ENCODE data around the gene TBCC.

DNA sequence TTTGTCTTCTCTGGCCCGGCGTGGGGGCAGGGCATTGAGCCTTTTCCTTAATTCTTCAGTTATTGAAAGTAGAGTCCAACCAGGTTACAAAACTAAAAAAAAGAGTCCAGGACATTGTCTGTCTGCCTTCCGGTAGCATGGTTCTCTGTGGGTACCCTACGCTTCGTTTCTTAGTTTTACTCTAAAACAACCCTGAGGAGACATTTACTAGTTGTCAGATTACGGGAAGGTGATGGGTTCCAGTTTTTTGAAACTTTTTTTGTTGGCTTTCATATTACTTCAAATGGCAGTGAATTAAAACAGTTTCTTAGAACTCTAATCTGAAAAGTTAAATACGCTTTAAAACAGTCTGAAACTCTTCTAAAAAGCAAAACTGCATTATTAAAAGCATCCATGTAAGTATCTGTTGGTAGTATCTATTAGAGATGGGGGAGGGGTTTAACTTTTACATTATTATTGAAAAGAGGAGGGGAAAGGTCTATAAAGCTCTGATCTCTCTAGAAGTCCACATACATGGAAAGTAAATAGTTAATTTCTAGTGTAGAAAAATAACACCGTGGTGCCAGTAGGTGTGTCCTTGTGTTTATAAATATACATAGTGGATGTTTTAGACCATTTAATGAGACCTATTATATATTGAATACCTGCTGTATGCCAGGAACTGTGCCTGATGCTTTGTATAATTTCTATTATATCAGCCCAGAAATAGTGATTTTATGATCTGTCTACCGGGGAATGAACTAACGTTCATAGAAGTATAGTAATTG, 38.2 kb upstream of the TBCC start:
- TF ChIP-seq, protein P1, sequence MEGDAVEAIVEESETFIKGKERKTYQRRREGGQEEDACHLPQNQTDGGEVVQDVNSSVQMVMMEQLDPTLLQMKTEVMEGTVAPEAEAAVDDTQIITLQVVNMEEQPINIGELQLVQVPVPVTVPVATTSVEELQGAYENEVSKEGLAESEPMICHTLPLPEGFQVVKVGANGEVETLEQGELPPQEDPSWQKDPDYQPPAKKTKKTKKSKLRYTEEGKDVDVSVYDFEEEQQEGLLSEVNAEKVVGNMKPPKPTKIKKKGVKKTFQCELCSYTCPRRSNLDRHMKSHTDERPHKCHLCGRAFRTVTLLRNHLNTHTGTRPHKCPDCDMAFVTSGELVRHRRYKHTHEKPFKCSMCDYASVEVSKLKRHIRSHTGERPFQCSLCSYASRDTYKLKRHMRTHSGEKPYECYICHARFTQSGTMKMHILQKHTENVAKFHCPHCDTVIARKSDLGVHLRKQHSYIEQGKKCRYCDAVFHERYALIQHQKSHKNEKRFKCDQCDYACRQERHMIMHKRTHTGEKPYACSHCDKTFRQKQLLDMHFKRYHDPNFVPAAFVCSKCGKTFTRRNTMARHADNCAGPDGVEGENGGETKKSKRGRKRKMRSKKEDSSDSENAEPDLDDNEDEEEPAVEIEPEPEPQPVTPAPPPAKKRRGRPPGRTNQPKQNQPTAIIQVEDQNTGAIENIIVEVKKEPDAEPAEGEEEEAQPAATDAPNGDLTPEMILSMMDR (IDR thresholded peaks at IDR 0.05), result no peak
- TF ChIP-seq POLR2AphosphoS5 (IDR thresholded peaks at IDR 0.05), result no peak
